ENCODE data around the gene AS3MT.

DNA sequence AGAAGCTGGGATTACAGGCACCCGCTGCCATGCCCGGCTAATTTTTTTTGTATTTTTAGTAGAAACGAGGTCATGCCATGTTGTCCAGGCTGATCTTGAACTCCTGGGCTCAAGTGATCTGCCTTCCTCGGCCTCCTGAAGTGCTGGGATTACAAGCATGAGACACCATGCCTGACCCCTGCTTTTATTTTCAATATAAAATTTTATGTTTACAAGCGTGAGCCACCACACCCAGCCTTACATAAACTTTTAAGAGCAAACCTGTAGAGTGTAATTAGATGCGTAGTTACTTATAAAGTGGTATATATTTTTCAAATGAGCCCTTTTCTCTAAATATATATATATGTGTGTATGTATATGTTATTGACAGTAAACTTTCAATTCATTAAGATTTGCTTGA, 57.6 kb downstream of the AS3MT start:
- TF ChIP-seq, protein P1, sequence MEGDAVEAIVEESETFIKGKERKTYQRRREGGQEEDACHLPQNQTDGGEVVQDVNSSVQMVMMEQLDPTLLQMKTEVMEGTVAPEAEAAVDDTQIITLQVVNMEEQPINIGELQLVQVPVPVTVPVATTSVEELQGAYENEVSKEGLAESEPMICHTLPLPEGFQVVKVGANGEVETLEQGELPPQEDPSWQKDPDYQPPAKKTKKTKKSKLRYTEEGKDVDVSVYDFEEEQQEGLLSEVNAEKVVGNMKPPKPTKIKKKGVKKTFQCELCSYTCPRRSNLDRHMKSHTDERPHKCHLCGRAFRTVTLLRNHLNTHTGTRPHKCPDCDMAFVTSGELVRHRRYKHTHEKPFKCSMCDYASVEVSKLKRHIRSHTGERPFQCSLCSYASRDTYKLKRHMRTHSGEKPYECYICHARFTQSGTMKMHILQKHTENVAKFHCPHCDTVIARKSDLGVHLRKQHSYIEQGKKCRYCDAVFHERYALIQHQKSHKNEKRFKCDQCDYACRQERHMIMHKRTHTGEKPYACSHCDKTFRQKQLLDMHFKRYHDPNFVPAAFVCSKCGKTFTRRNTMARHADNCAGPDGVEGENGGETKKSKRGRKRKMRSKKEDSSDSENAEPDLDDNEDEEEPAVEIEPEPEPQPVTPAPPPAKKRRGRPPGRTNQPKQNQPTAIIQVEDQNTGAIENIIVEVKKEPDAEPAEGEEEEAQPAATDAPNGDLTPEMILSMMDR (conservative IDR thresholded peaks at IDR 0.05; ENCODE audit: low read depth, low read length) = no peak
- no peak for TF ChIP-seq EZH2 (IDR thresholded peaks at IDR 0.05; ENCODE audit: borderline replicate concordance, low read depth, low read length, poor library complexity, severe bottlenecking)

All from A673 (cell line).